SKM-1 treated with dmso at 0.1 percent for 144 hours (cell line): ENCODE data around the gene BHLHE40.
A peak's percentile ranks its signal among the peaks of the same experiment; 100 is the strongest.

ENCODE experiments used
- DNase-seq: peaks from one replicate; lab custom pipeline; 2025; ENCODE audit not compliant: unreplicated experiment; lab: John Stamatoyannopoulos, UW

The BHLHE40 gene

DNA sequence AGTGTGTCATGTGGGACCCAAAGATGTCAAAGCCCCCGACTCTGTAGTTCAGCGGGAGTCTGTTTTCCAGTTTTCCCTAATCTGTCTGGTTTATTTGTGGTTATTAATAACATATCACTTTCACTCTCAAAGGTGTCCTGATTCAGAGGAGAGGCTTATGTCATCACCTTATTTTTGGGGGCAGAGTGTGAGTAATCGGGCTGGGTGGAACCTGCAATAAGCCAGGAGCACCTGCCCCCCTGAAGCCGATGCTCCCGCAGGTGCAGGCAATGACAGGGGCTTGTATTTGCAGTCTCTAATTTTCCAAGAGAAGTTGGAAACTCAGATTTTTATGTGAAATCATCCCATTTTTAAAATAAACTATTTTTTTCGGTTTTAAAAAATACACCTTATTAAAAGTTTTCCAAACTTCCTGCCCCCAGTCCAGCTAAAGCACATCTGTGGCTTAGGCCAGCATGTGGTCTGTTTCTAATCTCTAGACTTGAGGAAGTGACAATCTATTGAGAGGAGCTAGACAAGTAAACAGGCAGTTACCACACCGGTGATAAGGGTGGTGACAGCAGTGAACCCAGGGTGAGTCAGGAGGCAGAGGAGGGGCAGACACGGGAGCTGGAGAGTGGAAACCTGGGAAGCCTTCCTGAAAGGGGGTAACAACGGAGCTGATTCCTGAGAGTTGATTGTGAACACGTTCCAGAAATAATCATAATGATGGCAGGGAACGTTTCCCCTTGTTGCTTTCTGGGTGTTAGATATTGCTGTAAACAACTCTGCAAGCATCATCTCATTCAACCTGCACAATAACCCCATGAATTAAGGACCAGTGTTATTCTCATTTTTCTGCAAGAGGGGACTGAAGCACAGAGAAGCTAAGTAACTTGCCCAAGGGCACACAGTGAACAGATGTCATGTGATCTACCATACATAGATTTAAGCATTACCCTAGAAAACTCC is 37.2 kb downstream of the BHLHE40 start:
- peak; percentile 78 for DNase-seq

DNA sequence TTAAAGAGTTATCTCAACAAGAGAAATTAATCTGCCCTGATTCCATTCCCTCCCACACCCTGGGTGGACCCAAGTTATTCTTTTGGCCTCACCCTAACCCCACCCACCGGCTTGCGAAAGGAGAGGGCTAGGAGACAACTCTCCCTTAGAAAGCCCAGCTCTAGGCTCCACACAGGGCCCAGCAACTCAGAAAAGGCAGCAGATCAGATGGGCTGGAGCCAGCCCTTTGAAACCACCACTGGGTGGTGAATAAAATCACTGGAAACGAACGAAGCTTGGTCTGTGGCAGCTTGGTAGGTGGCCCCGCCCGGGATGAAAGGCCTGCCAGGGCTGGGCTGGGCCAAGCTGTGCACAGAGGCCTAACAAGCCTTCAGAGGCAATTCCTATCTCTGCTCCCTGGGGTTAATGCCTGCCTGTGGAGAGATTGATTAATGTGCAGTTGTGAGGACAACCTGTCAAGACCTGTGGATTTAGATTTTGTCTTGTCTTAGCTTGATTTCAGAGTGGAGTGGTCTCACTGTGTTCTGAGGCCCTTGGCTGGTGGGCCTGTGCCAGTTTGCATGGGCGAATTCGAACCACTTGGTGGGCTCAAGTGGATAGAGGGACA is 38.8 kb downstream of the BHLHE40 start:
- DNase-seq = no peak

- no peak for DNase-seq
Observed at GRCh38 chr3:5019411-5020241, 40.4 kb downstream of the BHLHE40 start.

- DNase-seq = no peak
Observed at GRCh38 chr3:5020242-5020722, 41.0 kb downstream of the BHLHE40 start.

GRCh38 chr3:5021116-5022092 is 42.2 kb downstream of the BHLHE40 start:
- DNase-seq = no peak

GRCh38 chr3:5022187-5022965 is 43.1 kb downstream of the BHLHE40 start:
- no peak for DNase-seq

DNA sequence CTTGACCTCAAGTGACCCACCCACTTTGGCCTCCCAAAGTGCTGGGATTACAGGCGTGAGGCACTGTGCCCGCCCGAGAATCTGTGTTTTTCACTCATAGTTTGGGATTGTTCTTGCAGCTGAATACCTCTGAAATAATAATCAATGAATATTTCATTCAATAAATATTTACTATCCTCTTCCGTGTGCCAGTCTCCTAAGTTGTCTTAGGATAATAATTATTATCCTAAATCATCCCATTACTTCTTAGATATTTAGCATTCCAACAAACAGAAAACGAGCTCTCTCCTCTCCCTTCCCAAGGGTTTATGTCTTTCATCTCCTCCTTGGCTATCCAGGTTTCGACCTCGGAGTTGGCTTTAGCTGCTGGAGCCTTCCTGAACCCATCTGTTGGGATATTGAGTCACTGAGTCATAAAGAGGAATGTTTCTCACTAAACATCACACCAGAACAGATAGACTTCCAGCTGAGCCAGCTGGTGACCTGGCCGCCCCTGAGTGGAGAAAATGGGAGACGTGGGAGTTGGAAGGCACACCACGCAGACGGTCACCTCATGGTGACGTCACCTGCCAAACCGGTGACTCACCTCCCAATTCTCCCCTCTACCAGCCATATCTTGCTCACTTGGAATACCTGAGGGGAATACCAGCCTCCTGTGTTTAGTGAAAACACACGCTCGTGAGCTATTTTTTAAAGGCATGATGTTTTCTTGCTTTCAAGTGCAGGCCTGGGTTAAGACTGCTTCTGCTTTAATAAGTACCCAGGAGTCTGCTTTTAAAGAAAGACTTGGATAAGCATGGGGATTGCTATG is 43.9 kb downstream of the BHLHE40 start:
- DNase-seq = no peak

GRCh38 chr3:5023777-5024346 is 44.6 kb downstream of the BHLHE40 start:
- no peak for DNase-seq

GRCh38 chr3:5026046-5026362 is 46.8 kb downstream of the BHLHE40 start:
- DNase-seq = no peak

- no peak for DNase-seq
Observed at GRCh38 chr3:5029715-5030114, 50.5 kb downstream of the BHLHE40 start.

GRCh38 chr3:5030152-5030551 is 50.9 kb downstream of the BHLHE40 start:
- DNase-seq = no peak

GRCh38 chr3:5032844-5033243 is 53.6 kb downstream of the BHLHE40 start:
- no peak for DNase-seq
